C4-2B (cell line): ENCODE data around the gene SH3BP2.

ENCODE experiments used
- ZFX ChIP-seq: fragments of 450-650 bp; IDR thresholded peaks from 2 replicates; pipeline ENCODE4 v1.6.1; 2017
- TF ChIP-seq, protein P1 (sequence below): fragments of 450-650 bp; conservative IDR thresholded peaks from 2 replicates; pipeline ENCODE4 v1.5.1; 2017; ENCODE audit warnings: mild to moderate bottlenecking

DNA sequence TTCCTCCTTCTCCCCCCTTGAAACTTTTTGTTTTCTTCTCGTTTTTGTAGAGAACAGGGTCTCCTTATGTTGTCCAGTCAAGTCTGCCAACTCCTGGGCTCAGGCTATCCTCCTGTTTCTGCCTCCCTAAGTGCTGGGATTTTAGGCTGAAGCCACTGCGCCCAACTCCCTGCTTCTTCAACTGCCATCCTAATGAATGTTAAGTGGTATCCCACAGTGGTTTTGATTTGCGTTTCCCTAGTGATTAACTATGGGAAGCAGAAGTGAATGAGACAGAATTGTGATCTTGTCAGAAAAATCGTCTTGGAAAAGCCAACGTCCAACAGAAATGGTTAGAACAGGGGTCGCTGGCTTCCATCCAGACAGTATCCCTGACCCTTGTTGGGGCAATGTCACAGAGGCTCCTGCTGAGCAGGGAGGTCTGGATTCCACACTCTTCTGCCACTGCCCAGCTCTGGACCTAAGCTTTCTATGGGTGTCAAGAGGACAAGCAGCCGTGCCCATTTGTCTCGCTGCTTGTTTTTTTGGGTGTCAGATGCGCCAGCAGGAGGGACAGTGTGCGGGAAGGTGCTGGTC, 49.9 kb downstream of the SH3BP2 start:
- TF ChIP-seq, protein P1, sequence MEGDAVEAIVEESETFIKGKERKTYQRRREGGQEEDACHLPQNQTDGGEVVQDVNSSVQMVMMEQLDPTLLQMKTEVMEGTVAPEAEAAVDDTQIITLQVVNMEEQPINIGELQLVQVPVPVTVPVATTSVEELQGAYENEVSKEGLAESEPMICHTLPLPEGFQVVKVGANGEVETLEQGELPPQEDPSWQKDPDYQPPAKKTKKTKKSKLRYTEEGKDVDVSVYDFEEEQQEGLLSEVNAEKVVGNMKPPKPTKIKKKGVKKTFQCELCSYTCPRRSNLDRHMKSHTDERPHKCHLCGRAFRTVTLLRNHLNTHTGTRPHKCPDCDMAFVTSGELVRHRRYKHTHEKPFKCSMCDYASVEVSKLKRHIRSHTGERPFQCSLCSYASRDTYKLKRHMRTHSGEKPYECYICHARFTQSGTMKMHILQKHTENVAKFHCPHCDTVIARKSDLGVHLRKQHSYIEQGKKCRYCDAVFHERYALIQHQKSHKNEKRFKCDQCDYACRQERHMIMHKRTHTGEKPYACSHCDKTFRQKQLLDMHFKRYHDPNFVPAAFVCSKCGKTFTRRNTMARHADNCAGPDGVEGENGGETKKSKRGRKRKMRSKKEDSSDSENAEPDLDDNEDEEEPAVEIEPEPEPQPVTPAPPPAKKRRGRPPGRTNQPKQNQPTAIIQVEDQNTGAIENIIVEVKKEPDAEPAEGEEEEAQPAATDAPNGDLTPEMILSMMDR: no peak
- TF ChIP-seq ZFX: no peak
